ENCODE measurements around the gene CDC34.

CDC34 gene

DNA sequence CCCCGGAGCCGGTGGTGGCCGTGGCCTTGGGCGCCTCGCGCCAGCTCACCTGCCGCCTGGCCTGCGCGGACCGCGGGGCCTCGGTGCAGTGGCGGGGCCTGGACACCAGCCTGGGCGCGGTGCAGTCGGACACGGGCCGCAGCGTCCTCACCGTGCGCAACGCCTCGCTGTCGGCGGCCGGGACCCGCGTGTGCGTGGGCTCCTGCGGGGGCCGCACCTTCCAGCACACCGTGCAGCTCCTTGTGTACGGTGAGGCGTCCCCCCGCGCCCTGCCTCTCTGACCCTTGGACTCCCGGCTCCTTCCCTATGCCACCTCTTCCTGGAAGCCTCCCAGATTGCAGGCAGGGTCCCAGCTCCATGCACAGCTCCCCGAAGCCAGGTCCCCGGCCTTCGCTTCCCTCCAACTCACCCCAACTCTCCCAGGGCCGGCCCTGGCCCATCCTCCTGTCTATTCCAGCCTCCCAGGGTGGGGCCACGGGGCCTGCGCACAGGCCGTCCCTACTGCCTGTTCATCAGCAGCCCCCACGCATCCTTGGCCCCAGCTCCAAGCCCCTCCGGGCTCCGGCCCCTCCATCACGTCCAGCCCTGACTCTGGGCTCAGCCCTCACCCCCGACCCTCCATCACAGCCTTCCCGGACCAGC, 33.6 kb upstream of the CDC34 start:
- DNase-seq, result no peak

DNA sequence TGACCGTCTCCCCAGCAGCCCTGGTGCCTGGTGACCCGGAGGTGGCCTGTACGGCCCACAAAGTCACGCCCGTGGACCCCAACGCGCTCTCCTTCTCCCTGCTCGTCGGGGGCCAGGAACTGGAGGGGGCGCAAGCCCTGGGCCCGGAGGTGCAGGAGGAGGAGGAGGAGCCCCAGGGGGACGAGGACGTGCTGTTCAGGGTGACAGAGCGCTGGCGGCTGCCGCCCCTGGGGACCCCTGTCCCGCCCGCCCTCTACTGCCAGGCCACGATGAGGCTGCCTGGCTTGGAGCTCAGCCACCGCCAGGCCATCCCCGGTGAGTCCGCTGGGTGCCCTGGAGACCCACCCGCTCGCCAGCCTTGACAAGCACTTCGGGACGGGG, 33.1 kb upstream of the CDC34 start:
- DNase-seq, result no peak

DNA sequence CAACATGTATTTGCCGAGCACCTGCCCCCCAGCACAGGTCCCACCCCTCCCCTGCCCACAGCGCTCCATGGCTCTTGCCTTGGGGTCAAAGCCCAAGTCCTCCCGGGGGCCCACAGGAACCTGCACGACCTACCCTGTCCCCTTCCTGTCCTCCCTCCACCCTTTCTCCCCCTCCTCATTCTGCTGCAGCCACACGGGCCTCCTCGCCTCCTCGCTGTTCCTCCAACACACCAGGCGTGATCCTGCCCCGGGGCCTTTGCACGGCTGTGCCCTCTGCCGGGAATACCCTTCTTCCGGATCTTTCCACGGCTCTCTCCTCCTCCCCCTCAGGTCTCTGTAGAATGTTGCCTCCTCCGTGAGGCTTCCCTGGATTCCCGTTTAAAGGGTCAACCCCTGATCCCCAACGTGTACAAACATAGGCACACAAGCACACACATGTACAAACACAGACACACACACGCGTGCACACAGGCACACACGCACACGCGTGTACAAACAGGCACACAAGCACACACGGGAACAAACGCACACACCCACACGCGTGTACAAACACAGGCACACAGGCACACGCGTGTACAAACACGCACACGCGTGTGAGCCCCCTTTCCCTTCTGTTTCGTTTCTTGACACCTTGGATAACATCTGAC, 32.5 kb upstream of the CDC34 start:
- DNase-seq, result no peak

- no peak for DNase-seq
Observed at GRCh38 chr19:501646-502045, 29.9 kb upstream of the CDC34 start.

GRCh38 chr19:504616-505015, 26.9 kb upstream of the CDC34 start:
- DNase-seq, result no peak

DNA sequence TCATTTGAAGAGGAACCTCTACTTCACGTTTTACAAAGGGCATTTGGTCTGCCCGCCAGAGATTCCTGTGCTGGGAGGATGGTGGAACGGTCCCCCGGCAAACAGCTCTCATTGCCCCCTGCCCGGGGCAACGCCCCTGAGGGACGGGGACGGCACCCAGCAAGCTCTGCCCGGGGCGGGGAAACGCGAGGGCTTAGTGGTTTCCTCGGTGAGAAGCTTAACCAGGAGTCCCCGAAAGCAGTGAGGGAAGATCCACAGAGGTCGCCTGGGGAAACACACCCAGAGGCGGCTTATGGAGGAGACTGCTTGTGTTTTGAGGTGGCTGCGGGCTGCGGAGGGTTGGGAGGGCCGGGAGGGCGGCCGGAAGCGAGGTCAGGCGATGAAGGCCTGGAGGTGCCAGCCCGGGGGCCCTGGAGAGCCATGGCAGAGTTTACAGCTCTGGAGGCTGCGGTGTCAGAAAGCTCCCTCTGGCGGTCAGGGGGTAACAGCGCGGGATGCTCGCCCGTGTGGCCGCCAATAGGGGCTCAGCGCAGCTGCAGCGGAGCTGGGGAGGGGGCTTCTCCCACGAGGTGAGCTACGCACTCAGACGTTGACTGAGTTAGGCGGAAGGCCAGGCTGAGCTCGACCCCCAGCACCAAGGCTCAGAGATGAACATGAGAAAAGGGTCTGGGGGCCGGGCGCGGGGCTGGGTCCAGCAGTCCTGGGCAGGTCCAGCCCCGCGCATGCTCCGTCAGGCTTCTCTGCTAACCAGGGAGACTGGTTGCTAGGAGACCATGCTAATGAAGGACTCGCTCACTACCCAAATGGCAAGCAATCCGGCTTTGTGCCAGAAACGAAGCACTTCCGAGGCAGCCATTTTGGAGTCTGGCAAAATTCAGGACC, 24.9 kb upstream of the CDC34 start:
- DNase-seq, result peak; percentile 97 to 98

DNA sequence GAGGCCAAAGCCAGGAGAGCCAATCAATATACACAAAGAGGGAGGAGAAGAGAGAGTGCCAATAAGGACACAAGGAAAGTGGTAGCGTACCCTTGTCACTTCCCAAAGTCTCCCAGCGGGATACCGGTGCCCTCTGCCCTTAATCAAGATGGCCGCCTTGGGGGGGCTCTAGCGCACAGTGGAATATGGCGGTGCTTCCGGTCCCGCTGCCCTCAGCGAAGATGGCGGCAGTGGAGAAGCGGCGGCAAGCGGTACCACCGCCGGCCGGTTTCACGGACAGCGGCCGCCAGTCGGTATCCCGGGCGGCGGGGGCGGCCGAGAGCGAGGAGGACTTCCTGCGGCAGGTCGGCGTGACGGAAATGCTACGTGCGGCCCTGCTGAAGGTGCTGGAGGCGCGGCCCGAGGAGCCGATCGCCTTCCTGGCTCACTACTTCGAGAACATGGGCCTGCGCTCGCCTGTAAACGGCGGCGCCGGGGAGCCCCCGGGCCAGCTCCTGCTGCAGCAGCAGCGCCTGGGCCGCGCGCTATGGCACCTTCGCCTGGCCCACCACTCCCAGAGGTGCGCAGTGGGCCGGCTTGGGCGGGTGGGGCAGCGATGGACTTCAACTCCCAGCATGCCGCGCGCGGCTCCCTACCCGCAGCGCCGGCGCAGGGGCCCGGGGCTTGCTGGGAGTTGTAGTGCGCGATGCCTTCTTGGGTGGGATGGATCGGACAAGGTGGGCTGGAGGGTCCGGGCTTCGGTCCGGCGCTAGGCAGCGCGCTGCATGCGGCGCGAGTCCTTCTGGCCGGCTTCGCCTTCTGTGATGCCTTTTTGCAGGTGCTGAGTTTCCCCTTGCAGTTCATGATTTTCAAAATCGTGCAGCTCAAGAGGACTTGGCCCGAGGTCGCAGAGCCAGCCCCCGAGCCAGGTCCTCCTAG, 24.0 kb upstream of the CDC34 start, which contains the start of gene TPGS1:
Gene TPGS1 (plus strand): TSS at position 212 of the 918 bp plus-strand sequence. CDS start 10 bp downstream, at position 222.
- DNase-seq, result peak; percentile 67 to 78

GRCh38 chr19:508204-509150, 23.1 kb upstream of the CDC34 start:
- DNase-seq, result no peak

GRCh38 chr19:510606-511100, 20.9 kb upstream of the CDC34 start:
- peak; percentile 94 to 95 for DNase-seq

DNA sequence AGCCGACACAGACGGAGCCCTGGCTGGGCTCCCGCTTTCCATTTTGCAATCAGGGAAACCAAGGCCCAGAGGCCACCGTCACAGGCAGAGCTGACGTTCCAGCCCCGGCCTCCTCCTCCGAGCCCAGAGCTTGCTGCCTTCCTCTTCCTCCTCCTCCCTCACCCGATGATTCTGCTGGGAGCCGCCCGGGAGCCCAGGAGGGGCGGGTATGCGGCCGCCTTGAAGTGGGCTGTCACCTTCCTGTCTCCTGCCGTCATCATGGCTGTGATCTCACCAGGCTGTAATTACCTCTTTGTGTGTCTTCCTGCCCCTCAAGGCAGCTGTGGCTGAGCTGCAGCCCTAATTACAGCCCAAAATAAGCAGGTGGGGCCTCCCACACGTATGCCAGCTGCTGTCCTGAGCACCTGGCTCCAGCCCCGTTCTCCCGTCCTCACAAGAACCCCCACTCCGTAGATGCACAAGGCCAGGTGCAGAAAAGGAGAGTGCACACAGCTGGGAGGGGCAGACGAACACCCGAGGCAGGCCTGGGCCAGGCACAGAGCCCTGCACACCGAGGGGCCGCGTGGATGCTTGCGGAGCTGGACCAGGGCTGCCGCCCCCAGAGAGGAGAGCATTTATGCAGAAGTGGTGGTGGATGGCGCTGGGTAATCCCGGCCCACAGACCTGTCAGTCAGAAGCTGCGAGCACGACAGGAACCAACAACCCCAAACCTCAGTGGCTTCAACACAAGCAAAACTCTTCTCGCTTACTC, 20.3 kb upstream of the CDC34 start:
- DNase-seq, result peak; percentile 90 to 92

DNA sequence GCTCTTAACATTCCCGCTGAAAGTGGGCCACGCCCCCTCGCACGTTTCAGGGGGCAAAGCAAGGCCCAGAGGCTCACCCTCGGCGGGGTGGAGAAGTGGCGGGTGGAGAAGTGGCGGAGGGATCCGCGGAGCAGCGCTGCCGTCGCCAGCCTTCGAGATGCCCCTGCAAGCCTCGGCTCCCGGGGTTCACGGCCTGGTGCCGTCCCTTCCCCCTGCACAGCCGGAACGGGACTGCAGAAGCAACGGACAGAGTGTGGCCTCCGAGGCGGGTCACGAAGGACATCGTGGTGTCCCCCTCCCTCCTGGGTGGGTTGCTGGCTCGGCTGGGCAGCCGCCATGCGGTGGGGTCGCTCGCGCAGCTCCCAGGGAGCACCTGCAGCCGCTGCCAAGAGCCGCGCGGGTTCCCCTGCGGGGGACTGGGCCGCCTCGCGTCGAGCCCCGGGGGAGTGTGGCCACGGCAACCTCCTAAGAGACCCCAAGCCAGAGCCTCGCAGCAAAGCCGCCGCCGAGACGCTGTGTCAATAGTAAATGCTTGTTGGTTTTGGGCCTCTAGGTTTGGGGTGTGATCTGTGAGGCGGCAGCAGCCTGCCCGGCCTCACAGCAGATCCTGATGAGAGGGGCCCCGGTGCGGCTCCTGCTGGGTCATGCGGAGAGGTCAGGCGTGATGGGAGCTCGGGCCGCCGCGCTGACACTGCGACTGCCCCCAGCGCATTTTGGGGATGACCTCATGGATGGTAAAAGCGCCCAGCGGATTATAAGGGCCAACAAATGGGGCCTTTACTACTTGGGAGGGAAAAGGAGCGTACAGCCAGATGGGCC, 18.8 kb upstream of the CDC34 start:
- DNase-seq, result no peak

GRCh38 chr19:513368-514165, 18.0 kb upstream of the CDC34 start:
- no peak for DNase-seq

- no peak for DNase-seq
Observed at GRCh38 chr19:514166-514663, 17.3 kb upstream of the CDC34 start.

GRCh38 chr19:517721-518597, 13.6 kb upstream of the CDC34 start:
- no peak for DNase-seq

DNA sequence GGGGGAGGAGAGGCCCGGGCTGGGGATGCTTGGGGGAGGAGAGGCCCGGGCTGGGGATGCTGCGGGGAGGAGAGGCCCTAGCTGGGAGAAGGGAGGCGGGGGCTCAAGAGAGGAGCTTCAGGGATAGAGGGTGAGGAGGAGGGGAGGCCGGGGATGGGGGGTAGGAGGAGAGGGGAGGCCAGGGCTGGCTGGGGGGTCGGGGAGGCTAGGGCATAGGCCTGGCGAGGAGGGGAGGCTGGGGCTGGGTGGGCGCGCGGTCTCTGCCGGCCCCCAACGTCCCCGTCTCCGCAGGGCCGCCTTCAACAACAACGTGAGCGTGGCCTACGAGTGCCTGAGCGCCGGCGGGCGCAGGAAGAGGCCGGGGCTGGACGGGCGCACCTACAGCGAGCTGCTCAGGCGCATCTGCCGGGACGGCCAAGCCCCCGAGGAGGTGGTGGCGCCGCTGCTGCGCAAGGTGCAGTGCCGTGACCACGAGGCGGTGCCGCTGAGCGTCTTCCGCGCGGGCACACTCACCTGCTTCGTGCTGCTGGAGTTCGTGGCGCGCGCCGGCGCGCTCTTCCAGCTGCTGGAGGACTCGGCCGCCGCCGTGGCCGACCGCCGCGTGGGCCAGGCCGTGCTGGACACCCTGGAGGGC, 12.8 kb upstream of the CDC34 start:
- DNase-seq, result peak; percentile 68

GRCh38 chr19:519449-519865, 12.1 kb upstream of the CDC34 start:
- no peak for DNase-seq

GRCh38 chr19:522726-523125, 8.8 kb upstream of the CDC34 start:
- no peak for DNase-seq

Data from CD4-positive, alpha-beta T cell treated with Interleukin-4 for 1 hour (primary cell).